GM06990 (cell line): ENCODE data around the gene WNT10A.

ENCODE experiments used
- DNase-seq: peaks from one replicate; pipeline ENCODE4 v3.0.0-alpha.2; 2011; ENCODE audit not compliant: insufficient read length; ENCODE audit errors: extremely low read depth
- H3K27me3 ChIP-seq: replicated peaks from 2 replicates; pipeline ENCODE4 v1.6.0; 2011; ENCODE audit warnings: low read length; ENCODE audit not compliant: control insufficient read depth, insufficient read depth
- H3K36me3 ChIP-seq: 2 replicates; pipeline ENCODE4 v1.5.1; 2011; ENCODE audit warnings: low read length; ENCODE audit not compliant: control insufficient read depth, insufficient read depth
- H3K4me3 ChIP-seq: replicated peaks from 2 replicates; pipeline ENCODE4 v1.5.1; 2011; ENCODE audit warnings: low read depth, mild to moderate bottlenecking, control low read depth, low read length
- CTCF ChIP-seq: IDR thresholded peaks from 2 replicates; pipeline ENCODE4 v1.5.1; 2011; ENCODE audit warnings: low read length, control low read depth, mild to moderate bottlenecking, inconsistent platforms; ENCODE audit not compliant: insufficient read depth, poor library complexity, severe bottlenecking

The WNT10A gene

GRCh38 chr2:218880859-218881594 is 375 bp downstream of the WNT10A start:
- Histone ChIP-seq H3K4me3 (peak overlapping the region; percentile 65), H3K27me3 (no peaks in the 10 kb centered on the region)
- no peak for TF ChIP-seq CTCF

GRCh38 chr2:218881744-218882460 is 1.2 kb downstream of the WNT10A start:
- H3K27me3 ChIP-seq = no peaks in the 10 kb centered on the region
- TF ChIP-seq CTCF = no peak
- no peaks in the 10 kb centered on the region for H3K36me3 ChIP-seq
- no peak for DNase-seq
- H3K4me3 ChIP-seq = peak overlapping the region; percentile 65

More at GRCh38 chr2:218880859-218881594, 375 bp downstream of the WNT10A start:
- H3K36me3 ChIP-seq = no peaks in the 10 kb centered on the region
- no peak for DNase-seq

- Histone ChIP-seq H3K4me3 (no peak overlapping the region), H3K27me3 (no peaks in the 10 kb centered on the region), H3K36me3 (no peaks in the 10 kb centered on the region)
- no peak for DNase-seq
- TF ChIP-seq CTCF = no peak
Observed at GRCh38 chr2:218882461-218882816, 1.8 kb downstream of the WNT10A start.

- no peak for DNase-seq
- no peak for TF ChIP-seq CTCF
- Histone ChIP-seq H3K4me3 (peak overlapping the region; percentile 23; the same call in 1 of the 2 replicates), H3K36me3 (no peaks in the 10 kb centered on the region), H3K27me3 (no peaks in the 10 kb centered on the region)
Observed at GRCh38 chr2:218882866-218883366, 2.3 kb downstream of the WNT10A start.

- Histone ChIP-seq H3K4me3 (peak overlapping the region; percentile 47), H3K27me3 (no peaks in the 10 kb centered on the region), H3K36me3 (no peaks in the 10 kb centered on the region)
- no peak for TF ChIP-seq CTCF
- DNase-seq = no peak
Observed at GRCh38 chr2:218883491-218884490, 3.1 kb downstream of the WNT10A start.
